ENCODE results near the gene ATP2A3.

DNA sequence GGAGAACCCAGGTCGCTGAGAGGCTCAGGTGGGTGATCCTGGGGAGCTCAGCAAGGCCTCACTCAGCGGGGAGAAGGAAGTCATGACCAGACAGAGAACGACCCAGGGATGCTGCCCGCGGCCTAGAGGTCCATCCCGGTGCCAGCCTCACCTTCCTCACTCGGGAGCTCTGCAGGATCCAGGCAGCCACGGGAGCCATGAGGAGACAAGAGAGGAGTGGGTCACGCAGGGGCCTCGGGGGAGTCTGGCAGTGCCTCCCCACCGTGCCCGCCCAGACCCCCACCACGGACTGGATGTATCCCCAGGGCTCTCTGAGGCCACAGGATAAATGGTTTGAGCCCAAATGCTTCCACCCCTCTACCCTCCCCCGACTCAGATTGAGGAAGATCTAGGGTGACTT is 10.7 kb downstream of the ATP2A3 start:
- TF ChIP-seq, protein P1, sequence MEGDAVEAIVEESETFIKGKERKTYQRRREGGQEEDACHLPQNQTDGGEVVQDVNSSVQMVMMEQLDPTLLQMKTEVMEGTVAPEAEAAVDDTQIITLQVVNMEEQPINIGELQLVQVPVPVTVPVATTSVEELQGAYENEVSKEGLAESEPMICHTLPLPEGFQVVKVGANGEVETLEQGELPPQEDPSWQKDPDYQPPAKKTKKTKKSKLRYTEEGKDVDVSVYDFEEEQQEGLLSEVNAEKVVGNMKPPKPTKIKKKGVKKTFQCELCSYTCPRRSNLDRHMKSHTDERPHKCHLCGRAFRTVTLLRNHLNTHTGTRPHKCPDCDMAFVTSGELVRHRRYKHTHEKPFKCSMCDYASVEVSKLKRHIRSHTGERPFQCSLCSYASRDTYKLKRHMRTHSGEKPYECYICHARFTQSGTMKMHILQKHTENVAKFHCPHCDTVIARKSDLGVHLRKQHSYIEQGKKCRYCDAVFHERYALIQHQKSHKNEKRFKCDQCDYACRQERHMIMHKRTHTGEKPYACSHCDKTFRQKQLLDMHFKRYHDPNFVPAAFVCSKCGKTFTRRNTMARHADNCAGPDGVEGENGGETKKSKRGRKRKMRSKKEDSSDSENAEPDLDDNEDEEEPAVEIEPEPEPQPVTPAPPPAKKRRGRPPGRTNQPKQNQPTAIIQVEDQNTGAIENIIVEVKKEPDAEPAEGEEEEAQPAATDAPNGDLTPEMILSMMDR (IDR thresholded peaks at IDR 0.05; ENCODE audit: insufficient read depth, low read depth, low read length), result no peak
- TF ChIP-seq EZH2 (IDR thresholded peaks at IDR 0.05; ENCODE audit: insufficient read depth, low read length), result no peak

Data from astrocyte (in vitro differentiated cells and primary cell).